Gastrocnemius medialis (tissue), 4 donors: ENCODE results near the gene TNIK.

Experiments used
- CTCF ChIP-seq, 5 experiments: fragments of 450-650 bp in 3 of 5; fragments of 200-600 bp in 2 of 5; sonication (generic) in 2 of 5; IDR thresholded peaks in 4 of 5; conservative IDR thresholded peaks in 1 of 5; 1 replicate in 4 of 5; 2 replicates in 1 of 5; pipeline ENCODE4 v1.5.1; 2016 to 2019; ENCODE audit warnings: antibody characterized with exemption in 5 of 5, mild to moderate bottlenecking in 3 of 5, moderate library complexity in 3 of 5
- POLR2A ChIP-seq, 2 donors: fragments of 450-650 bp; IDR thresholded peaks; one replicate each; pipeline ENCODE4 v1.6.1; 2017; ENCODE audit warnings: antibody characterized with exemption in 2 of 2, mild to moderate bottlenecking in 2 of 2, moderate library complexity in 2 of 2

GRCh38 chr3:171254315-171254714 is 205.9 kb downstream of the TNIK start:
- TF ChIP-seq CTCF (IDR thresholded peaks at IDR 0.05 in 4 of 5, conservative IDR thresholded peaks at IDR 0.05 in 1 of 5) (no peak), POLR2A (IDR thresholded peaks at IDR 0.05) (no peak)
